Left kidney (tissue), 2 donors: ENCODE measurements around the gene PPP1CA. TPM values are rescaled to one million over a fixed set of nuclear protein-coding genes. Genes with fewer than 3 reads are reported as not detected.
"Not testable (repeated sequence)": the region's sequence is repeated elsewhere in the genome, so short reads cannot be mapped to it uniquely, and the experiment has no call there.

Experiments
- DNase-seq: peaks from one replicate; pipeline ENCODE4 v3.0.0-alpha.2; 2013
- polyA plus RNA-seq: library from polyadenylated mRNA; unstranded; fragments of 120-200 nt; gene quantifications from one replicate; pipeline ENCODE4 v1.2.1, GENCODE V29; 2013; ENCODE audit not compliant: insufficient read length

PPP1CA gene
- polyA plus RNA-seq, 1 donor, result 154 TPM

DNA sequence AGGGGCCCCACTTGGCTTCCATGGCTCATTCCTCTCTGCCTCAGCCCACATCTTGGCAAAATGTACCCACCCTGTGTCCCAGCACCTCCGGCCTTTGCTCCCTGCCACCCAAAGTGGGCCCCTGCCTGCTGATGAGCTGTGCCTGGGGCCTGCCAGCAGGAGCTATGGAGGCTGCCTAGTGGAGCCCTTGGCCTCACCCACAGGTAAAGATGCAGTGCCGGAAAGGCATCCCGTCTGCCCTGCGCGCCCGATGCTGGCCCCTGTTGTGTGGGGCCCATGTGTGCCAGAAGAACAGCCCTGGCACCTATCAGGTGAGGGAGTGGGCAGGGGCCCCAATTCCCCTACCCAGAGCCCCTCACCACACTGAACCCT, 3.5 kb upstream of the PPP1CA start:
- no peak for DNase-seq

DNA sequence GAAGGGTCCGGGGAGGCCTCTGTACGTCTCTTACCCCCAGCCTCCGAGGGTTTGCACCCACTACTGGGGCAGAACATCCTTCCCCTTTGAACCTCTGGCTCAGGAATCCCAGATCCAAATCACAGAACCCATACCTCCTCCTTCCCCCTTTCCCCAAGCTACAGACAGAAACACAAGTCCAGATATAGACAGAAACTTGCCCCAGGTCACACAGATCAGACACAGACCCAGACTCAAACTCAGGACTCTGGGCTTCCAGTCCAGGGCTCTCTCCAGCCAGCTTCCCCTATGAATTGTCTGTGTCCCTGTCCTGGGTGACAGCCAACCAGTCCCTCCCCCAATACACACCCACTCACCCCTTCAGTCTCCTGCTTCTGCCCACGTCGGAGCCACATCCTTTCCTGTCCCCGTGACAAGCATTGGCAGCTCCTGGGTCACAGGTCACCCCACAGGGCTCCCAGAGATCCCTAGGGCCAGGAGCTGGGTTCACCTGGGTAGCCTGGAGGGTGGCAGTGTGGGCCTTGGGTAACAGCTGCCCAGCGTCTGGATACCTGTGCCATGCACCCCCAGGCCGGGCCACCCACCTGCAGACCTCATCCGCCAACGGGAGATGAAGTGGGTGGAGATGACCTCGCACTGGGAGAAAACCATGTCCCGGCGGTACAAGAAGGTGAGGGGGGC, 3.0 kb upstream of the PPP1CA start:
- no peak for DNase-seq

DNA sequence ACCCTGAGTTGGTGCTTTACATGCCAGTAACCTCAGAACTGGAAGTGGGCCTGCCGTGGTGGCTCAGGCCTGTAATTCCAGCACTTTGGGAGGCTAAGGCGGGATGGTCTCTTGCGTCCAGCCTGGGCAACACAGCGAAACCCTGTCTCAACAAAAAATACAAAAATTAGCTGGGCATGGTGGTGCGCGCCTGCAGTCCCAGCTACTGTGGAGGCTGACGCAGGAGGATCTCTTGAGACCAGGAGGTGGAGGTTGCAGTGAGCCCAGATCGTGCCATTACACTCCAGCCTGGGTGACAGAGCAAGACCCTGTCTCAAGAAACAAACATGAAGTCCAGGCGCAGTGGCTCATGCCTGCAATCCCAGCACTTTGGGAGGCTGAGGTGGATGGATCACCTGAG, 1.4 kb upstream of the PPP1CA start:
- not testable (repeated sequence) for DNase-seq

DNA sequence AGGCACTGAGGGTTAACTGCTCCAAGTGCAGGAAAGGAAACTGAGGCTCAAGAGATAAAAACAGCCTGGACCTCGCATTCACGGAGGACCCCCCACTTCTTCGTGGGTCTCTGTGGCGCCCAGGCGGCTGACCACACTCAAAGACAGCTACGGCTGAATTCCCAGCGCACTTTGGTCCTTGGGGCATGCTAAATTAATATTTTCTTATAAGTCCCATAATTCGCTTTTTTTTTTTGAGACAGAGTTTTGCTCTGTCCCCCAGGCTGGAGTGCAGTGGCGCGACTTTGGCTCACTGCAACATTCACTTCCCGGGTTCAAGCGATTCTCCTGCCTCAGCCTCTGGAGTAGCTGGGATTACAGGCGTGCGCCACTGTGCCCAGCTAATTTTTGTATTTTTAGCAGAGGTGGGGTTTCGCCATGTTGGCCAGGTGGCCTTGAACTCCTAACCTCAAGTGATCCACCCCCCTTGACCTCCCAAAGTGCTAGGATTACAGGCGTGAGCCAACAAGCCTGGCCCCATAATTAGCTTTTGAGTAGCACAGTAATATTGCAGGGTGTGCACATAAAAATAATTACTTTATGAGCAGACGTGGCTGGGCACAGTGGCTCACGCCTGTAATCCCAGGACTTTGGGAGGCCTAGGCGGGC, 658 bp upstream of the PPP1CA start:
- DNase-seq, result not testable (repeated sequence)

DNA sequence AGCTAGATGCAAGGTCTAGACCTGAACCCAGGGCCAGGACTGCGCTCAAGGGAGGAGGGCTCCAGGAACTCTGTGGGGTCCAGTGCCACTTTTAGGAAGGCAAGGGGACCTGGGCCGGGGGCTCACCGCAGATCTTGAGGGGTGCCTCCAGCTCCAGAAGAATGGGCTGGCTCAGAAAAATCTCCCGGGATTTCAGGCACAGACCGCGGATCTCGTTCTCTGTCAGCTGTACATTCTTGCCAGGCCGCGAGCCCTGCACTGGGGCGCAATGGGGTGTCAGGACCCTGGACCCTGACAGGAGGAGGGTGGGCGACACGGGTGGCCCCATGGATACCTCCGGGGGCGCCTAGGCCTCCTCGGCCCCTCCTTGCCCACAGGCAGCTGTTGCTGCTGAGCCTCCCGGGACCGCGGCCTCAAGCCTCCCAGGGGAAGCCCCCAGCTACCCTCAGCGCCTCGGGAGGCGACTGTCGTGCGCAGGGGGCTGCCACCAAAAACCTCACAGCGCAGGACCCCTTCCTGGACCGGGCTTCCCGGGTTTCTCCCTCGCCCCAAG, 640 bp downstream of the PPP1CA start:
- no peak for DNase-seq

DNA sequence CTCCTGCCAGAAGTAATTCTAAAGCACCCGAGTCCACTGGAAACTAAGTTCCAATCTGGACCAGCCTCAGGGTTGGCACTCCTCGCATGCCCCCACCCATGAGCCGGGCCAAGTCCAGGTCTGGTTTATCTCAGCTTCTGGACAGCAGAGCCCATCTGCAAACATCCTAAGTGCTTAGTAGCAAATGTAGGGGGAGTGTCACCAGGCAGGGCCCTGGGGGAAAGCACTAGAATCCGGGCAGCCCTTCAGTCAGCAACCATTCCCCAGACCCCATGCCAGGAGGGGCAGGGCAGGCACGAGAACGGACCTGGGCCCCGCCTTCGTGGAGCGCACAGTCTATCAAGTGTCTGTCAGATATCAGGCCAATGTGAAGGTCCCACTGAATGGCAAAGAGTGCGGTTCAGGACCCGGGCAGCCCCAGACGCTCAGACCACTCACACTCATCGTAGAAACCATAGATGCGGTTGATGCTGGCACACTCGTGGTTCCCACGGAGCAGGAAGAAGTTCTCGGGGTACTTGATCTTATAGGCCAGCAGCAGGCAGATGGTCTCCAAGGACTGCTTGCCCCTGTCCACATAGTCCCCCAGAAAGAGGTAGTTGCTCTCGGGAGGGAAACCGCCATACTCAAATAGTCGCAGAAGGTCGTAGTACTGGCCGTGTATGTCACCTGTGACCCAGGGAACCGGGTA, 1.3 kb downstream of the PPP1CA start:
- no peak for DNase-seq

DNA sequence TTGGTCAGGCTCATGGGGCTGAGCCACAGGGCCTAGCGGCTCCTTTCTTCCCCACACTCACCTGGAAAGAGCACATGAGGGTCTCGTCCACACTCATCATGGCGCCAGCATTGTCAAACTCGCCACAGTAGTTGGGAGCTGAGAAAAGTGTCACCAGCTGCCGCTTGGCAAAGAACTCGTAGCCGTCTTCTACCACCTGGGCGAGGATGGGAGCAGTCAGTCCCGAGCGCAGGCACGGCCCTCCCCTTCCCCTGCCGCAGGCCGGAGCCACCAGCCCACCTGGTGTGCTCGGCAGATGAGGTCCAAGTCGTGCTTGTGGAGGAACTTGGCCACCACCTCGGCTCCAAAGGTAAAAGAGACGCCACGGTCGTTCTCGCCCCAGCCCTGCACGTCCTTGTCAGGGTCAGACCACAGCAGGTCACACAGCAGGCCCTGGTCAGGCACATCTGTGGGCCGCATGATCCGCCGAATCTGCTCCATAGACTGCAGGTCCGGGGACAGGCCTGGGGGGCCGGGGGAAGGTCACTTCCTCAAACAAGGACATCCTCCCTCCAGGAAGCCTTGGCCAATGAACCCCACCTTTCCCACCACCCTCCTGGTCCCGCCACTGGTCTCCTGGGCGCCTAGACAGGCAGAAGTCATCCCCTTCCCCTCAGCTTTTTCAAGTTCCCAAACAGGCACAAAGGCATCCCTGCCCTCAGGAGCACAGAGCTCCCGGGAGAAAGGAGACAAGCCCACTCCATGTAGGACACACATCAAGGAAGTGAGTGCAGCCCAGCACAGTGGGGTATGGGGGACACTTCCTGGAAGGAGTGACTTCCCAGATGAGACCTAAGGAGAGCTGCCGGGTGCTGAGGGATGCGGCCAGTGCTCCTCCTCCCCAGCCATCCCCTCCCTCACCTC, 2.7 kb downstream of the PPP1CA start:
- no peak for DNase-seq

DNA sequence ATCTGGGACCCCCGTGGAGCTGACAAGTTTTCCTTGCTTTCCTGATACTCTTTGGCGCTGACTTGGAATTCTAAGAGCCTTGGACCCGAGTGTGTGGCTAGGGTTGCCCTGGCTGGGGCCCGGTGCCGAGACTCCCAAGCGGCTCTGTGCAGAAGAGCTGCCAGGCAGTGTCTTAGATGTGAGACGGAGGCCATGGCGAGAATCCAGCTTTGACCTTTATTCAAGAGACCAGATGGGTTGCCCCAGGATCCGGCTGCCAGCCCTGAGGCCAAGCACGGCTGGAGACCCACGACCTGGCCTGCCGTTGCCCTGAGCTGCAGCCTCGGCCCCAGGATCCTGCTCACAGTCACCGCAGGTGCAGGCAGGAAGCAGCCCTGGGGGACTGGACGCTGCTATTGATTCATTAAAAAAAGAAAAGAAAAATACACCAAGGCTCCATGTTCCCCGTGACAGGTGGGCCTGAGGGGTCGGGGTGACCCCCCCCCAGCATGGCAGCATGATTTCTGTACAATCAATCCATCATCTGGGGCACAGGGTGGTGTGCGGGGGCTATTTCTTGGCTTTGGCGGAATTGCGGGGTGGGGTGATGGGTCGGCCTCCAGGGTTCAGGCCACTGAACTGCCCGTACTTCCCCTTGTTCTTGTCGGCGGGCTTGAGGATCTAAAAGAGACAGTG, 3.5 kb downstream of the PPP1CA start:
- DNase-seq, result no peak

DNA sequence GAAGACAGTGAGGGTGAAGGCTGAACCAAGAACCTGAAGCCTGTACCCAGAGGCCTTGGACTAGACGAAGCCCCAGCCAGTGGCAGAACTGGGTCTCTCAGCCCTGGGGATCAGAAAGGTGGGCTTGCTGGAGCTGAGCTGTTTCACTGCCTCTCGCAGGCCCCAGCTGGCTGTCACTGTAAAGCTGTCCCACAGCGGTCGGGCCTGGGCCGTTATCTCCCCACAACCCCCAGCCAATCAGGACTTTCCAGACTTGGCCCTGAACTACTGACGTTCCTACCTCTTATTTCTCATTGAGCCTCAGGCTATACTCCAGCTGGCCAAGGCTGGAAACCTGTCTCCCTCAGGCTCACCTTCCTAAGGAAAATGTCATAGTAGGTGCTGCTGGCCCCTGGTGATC, 4.1 kb downstream of the PPP1CA start:
- DNase-seq, result no peak

DNA sequence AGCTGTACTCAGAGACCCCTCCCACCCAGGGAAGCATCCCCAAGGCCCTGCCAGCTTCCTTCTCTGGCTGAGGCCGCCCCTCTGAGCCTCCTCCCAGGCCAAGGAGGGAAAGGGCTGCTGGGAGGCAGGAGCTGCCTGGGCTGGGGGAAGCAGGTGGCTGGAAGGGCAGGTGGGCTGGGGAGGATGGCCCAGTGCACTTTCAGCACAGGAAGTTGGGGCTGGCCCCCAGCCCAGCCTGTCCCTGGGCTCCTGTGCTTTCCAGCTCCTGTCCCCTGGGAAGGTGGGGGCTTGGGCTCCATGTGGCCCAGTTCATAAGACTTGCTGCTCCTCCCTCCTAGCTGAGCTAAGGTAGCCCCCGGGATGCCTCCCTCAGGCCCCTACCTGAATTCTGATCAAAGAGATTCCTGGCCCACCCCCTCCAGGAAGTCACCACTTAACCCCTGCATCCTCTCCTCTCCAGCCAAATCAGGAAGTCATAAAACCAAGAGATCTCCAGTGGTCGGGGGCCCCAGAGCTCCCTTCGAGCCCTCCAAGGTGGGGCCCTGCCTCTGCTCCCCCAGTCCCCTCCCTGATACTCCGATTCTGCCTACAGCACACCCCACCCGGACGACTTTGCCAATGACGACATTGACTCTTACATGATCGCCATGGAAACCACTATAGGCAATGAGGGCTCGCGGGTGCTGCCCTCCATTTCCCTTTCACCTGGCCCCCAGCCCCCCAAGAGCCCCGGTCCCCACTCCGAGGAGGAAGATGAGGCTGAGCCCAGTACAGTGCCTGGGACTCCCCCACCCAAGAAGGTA, 4.9 kb downstream of the PPP1CA start:
- DNase-seq, result no peak

DNA sequence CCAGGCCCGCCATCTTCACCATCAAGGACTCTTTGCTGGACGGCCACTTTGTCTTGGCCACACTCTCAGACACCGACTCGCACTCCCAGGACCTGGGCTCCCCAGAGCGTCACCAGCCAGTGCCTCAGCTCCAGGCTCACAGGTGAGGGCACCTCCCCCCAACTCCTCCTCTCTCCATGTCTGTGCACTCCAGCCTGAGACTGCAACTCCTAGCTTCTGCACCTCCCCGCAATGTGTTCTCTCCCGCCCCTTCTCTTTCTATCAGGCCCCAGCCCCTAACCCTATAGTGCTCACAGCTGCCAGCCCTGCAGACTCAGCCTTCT, 5.4 kb downstream of the PPP1CA start:
- DNase-seq, result no peak

DNA sequence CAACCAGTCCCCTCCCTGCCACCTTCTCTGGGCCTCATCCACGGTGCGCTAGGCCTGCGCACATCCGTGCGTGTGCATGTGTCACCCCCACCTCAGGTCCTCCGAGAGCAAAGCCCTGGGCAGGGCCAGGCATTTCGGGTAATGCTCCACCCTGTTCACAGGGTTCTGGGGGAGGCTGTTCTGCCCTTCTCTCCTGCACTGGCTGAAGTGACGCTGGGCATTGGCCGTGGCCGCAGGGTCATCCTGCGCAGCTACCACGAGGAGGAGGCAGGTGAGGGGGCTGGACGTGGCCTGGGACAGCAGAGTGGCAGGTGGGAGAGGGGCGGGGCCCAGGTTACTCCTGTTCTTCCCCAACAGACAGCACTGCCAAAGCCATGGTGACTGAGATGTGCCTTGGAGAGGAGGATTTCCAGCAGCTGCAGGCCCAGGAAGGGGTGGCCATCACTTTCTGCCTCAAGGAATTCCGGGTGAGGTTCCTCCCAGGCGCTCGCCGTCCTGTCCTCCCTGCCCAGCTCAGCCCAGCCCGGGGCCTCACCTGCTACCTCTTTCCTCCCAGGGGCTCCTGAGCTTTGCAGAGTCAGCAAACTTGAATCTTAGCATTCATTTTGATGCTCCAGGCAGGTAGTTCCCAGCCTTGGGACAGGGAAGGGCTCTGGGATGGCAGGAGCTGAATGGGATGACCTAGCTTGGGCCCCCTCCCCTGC, 6.0 kb downstream of the PPP1CA start:
- DNase-seq, result no peak

DNA sequence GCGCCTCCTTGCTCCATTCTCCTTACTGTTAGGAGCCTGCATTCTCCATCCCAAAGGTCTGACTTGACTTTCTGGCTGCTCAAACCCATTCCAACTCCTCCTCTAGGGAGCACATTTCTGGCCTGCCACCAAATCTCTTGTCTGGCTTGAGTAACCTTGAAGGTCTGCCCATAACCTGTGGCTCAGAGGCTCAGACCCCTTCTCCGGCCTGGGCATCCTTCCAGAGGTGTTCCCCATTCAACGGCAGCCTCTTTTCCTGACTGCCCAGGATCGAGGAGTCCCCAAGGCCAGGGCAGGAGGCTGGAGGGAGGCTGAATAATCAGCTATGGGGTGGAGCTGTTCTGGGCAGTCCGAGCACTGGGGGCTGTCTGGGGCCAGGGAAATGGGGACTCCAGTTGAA, 7.7 kb downstream of the PPP1CA start:
- DNase-seq, result no peak

DNA sequence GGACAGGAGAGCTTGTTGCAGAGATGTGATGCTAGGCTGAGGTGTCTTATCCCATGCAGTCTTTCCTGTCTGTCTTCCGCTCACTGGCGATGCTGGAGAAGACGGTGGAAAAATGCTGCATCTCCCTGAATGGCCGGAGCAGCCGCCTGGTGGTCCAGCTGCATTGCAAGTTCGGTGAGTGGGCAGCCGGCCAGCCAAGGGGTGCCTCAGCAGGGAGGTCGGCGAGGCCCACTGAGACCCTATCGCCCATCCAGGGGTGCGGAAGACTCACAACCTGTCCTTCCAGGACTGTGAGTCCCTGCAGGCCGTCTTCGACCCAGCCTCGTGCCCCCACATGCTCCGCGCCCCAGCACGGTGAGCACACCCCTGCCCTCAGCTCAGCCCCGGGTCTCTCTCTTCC, 8.2 kb downstream of the PPP1CA start:
- DNase-seq, result no peak

DNA sequence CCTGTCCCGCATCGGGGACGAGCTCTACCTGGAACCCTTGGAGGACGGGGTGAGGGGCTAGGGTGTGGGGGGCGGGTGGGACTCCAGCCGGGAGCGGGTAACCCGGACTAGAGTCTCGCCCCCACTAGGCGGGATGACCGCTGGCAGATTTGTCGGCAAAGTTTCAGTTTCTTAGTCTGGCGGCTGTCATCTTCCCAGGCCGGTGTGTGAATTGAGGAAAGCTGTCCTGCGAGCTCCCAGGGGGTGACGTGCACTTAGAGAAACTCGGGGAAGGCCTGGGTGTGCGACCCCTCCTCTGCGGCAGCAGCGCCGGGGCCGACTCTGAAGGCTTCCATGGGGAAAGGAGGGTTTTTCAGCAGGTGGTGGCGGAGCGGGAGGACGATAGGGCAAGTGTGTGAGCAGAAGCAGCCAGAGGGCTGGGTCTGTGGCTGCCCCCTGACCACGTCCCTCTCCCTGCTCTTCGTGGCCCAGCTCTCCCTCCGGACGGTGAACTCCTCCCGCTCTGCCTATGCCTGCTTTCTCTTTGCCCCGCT, 9.4 kb downstream of the PPP1CA start:
- DNase-seq, result no peak

DNA sequence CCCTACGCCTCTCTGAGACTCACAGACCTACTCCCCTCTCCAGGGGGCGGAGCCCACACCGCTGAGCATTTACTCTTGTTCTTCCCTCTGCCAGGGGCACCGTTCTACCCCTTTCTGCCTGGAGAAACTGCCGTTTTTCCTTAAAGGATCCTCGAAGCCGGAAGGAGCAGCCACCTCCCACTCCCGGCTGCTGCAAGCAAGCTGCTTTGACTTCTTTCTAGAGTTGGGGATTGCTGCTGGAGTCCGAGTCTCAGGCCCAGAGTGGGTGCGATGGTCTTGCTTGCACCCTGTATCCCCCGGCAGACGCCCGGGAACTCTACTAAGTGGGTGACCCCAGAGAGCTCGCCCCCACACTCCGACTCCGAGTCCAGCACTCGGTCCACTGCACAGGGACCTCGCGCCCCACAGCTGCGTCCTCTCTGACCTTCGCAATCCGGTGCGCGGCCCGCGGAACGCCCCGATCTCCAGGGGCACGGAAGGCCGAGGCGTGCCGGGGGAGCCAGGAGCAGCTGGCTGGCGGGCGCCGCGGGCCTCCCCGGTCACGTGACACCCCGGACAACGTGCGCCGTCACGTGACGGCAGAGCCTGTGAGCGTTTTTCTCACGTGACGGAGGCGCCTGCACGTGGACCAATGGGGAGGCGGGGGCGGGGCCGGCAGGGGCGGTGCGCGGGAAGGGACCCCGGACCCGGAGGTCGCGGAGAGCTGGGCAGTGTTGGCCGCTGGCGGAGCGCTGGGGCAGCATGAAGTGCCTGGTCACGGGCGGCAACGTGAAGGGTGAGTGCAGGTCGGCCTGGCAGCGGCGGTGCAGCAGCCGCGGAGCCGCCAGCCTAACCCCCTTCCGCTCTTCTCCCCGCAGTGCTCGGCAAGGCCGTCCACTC, 10.1 kb downstream of the PPP1CA start, which contains the start of gene RAD9A:
Gene RAD9A, plus strand, starts transcription at position 683 of the 879 bp plus-strand sequence. Its CDS starts 59 bp downstream, at position 742.
- peak; percentile 93 for DNase-seq

DNA sequence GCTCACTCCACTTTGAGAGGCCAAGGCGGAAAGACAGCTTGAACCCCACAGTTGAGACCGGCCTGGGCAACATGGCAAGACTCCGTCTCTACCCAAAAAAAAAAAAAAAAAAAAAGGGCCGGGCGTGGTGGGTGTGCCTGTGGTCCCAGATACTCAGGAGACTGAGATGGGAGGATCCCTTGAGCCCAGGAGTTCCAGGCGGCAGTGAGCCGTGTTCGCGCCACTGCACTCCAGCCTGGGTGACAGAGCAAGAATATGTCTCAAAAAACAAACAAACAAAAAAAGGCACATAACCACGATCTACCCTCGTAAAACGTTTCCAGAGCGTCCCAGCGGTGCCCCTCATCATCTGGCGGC, 10.7 kb downstream of the PPP1CA start:
- DNase-seq, result no peak

DNA sequence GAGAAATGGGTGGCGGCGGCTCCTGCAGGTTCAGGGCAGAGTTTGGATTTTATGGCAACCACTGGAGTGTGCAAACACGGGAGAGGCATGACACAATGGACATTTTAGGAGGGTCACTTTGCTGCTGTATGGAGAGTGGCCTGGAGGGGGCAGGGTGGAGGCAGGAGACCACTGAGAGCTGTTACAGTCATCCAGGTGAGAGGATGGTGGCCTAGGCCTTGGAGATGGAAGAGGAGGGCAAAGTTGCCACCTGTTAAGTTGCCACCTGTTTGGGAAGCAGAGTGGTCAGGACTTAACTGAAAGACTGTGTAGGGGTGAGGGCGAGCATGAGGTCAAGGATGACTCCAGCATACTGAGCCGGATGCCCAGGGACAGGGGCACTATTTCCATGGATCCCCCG, 12.2 kb downstream of the PPP1CA start:
- peak; percentile 57 for DNase-seq

DNA sequence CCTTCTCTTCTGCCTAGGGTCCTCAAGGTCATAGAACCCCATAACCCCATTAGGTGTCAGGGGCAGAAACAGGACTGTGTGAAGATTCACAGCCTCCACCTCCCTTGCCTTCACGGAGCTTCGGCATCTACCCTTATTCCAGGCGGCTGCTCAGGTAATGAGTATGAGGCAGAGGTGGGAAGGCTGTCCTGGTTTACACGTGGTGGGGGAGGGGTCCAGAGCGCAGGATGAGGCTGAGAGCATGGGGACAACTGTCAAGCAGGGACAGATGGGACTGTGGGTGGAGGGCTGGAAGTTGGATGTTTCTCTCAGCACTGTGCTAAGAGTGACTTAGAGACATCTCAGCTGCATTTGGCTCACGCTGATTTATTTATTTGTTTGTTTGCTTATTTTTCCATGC, 14.1 kb downstream of the PPP1CA start:
- DNase-seq, result no peak
